Stimulated activated CD8-positive, alpha-beta memory T cell treated with anti-CD3 and anti-CD28 coated beads, Interleukin-7, amount 100 ng/mL, for 48 hours (primary cell): ENCODE results near the gene KRT4.
"Not testable (repeated sequence)": the region's sequence is repeated elsewhere in the genome, so short reads cannot be mapped to it uniquely, and the experiment has no call there.

Experiments used
- DNase-seq, 2 donors: peaks; one replicate each; pipeline ENCODE4 v3.0.0-alpha.2; 2020; ENCODE audit warnings: low read depth in 1 of 2; ENCODE audit errors: extremely low read depth in 1 of 2

The KRT4 gene

DNA sequence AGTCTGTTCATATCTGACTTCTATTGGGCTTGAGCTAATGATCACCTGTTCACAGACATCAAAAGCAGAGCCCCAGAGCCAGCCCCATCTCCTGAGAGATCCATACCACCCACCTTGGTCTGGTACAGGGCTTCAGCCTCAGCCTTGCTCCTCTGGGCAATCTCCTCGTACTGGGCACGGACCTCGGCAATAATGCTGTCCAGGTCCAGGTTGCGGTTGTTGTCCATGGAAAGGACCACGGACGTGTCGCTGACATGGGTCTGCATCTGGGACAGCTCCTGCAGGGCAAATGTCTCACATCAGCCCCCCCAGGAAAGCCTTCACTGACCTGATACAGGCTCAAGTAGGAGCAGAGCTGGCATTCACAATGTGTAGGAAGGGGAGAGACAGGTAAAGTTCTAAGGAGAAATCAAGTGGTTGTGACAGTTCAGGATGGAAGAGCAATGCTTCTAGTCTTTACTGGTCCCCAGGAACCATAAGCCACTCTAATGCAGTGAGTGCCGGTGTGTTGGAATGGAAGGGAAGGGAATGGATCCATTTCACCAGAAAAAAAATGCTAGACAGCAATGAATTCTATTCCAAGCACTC, 5.2 kb downstream of the KRT4 start:
- DNase-seq: no peak

DNA sequence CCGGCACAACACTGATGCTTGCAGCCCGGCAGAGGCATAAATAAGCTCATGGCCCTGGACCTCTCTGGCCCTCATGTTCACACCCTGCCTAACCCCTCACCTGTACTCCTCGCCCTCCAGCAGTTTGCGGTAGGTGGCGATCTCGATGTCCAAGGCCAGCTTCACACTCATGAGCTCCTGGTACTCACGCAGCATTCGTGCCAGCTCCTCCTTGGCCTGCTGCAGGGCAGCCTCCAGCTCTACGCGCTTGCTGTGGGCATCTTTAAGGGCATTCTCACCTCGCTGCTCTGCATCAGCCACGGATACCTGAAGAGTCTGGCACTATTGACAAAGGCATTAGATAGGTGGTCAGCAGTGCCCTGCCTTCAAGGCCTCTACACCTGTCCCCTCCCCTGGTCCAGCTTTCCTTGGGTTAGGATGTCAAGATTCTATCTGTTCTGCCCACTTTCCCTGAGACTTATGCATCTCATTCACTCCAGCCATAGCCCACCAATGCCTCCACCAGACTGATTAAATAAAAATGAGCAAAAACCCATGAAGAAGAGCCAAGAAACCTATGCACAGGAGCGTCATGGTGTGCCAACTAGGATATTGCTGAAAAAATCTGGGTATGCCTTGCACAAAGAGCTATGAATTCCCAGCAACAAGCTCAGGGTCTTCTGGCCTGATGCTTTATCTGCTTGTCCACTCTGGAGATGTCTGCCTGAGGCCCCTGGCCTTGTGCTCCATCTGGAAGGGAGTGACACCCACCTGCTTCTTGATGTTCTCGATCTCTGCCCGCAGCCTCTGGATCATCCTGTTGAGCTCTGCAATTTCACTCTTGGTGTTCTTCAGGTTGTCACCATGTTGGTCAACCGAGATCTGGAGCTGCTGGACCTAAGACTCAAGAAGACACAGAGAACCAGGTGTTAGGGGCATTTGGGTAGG, 6.1 kb downstream of the KRT4 start:
- DNase-seq: no peak

DNA sequence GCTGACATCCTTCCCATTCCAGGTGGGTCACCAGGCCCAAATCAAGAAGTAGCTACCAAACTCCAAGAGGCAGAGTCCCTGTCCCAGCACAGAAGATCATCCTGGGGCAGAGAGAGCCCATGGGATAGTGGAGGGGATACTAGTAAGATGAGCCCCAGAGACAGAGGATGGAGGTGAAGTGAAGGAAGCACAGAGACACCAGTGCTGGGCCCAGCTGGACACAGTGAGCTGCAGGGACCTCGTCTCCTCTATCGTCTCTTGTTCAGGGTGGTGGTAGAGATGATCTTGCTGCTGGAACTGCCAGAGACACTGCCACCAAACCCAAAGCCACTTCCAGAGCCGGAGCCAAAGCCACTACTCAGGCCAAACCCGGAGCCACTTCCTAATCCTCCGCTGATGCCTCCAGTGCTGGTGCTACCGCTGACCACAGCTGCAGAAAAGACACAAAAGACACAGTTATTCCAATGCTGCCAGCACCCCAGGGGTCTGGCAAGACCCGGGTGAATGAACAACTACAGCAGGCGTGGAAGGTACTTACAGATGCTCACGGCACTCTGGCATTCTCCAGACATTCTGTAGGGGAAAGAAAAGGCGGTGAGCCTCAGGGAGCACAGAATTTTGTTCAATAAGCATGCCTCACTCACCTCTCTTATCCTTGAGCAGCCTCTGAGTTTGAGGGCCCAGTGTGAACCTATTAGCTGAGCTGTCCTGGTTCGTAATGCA, 6.9 kb downstream of the KRT4 start:
- no peak for DNase-seq

DNA sequence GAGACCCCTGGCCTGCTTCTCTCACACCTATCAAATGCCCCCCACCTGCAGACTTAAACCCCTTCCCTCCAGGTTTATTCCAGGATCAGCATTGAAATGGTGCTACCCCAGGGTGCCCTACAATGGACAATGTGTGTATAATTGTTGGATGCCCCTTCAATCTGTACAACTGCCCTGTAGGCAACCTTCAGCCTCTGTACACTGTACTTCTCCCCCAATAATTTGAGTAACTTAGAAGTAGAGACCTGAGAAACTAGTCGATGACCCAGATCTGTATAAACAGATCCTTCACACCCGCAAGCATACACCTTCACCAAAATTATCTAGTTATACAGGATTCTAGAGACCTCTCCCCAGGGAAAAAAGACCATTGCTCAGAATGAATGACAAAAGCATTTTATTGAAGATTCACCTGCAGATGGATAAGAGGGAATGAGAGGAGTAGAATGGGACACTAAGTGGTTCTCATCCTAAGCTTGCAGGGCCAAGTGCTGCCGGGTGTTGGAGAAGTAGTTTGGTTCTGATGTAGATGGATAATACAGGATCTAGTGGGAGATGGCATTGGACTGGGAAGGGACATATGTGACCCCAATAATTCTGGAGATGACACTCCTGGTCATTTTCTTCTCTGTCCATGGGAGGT, 7.6 kb downstream of the KRT4 start:
- DNase-seq: no peak

DNA sequence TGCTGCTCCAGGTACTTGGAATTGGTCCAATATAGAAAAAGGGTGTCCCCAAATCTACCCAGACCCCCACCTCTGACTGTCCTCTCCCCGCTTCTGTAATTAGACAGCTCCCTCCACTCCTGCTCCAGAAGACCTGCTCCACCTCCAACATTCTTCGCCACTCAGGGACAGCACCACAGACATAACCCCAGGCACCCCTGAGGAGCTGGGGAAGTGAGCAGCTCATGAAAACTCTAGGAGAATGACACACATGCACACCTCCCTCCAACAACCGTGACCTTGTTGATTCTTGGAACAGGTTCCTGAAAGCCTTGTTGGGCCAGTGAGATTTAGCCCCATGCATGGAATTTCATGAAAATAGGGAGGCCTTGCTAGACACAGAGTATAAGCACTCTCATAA, 8.2 kb downstream of the KRT4 start:
- DNase-seq: no peak

DNA sequence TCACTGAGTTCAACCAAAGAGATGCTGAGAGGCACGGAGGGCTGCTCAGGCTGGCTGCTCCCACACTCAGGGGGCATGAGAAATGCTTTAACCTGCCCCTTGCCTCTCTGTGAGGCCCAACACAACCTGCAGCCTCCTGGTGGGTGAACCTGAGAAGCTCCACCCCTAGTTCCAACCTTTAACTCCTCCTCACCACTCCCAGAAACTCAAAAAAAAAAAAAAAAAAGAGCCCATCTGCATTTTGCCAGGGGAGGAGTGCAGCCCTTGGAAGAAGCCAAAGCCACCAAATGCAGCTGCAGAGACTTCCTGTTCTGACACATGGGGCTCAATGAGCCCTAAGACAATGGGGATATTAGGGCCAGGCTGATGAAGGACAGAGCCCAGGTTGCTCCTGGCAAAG, 8.9 kb downstream of the KRT4 start:
- DNase-seq: no peak

DNA sequence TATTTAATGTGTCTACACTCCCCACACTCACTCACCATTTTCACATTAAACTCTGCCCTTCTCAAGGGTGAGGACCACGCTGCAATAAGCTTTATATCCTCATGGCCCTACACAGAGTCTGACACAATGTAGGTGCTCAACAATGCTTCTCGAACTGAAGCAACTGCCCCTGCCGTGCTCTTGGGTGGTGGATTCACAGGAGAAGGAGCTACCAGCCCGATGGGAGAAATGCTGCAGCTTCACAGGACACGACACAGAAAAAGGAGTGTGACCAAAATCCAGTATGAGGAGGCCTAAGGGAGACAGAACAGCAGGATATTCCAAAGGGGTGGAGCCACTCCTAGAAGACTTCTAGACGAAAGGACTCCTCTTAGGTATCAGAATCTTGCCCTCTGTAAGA, 11.5 kb downstream of the KRT4 start:
- DNase-seq: no peak

DNA sequence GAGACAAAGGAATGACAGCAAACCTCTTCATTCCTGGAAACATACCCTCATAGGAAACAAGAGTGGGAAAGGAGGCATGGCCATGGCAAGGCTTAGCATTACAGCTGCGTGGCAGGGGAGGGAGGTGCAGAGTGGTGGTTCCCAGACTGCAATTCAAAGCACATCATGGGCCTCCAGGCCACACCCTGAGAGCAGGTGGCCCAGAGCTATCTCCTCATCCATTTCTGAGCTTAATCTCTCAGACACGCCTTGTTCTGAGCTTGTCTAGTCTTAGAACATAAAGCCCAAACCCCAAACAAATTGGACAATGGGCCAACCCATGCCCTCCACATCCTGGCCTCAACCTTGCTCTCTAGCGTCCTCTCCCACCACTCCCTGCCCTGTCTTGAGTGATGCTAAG, 12.1 kb downstream of the KRT4 start:
- DNase-seq: no peak

DNA sequence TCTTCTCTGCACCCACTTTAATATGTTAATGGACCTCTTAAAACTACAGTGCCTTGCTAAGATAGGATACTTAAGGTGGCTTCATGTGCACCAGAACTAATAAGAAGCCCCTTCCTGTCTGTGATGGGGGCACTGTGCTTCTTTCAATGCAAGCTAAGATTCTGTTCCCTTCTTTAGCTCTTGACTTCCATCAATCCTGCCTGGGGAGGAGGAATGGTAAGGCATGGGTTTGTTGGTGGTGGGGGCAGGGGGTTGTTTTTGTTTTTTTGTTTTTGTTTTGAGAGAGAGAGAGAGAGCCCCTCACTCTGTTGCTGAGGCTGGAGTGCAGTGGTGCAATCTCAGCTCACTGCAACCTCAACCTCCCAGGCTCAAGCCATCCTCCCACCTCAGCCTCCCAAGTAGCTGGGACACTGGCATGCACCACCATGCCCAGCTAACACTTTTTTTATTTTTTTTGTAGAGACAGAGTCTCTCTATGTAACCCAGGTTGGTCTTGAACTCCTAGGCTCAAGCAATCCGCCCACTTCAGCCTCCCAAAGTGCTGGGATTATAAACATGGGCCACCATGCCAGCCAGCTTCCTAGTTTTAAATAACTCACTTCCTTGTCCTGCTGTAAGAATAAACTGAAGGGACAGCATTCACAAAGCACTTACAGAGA, 13.5 kb downstream of the KRT4 start:
- no peak for DNase-seq

DNA sequence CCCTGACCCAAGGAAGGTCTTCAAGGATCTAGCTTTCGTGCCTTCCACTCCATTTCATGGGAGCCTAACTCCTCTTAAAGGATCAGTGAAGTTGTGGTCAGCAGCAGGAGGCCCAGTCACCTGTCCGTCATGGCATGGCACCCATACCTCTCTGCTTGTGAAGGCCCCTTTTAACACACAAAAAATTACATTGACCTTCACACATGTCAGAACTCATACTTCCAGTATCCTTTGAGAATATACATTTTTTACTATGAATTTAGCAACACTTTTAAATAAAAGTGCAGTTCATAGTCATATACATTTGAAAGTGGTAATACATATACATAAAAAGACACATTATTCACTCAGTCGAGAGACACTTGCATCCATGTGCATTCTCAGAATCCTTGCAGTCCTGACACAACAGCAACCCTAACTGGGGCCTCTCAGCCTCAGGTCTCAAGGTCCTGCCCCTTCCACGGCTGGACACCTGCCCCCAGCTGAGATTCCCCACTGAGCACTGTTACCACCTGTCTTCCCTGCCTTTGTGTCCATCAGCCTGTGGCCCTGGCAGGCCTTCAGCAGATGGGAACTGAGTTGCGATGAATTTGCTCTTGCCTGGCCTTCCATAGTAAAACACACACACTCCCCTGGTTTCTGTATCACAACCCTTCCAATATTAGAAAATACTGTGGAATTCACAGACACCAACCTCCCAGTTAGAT, 14.3 kb downstream of the KRT4 start:
- DNase-seq: no peak

DNA sequence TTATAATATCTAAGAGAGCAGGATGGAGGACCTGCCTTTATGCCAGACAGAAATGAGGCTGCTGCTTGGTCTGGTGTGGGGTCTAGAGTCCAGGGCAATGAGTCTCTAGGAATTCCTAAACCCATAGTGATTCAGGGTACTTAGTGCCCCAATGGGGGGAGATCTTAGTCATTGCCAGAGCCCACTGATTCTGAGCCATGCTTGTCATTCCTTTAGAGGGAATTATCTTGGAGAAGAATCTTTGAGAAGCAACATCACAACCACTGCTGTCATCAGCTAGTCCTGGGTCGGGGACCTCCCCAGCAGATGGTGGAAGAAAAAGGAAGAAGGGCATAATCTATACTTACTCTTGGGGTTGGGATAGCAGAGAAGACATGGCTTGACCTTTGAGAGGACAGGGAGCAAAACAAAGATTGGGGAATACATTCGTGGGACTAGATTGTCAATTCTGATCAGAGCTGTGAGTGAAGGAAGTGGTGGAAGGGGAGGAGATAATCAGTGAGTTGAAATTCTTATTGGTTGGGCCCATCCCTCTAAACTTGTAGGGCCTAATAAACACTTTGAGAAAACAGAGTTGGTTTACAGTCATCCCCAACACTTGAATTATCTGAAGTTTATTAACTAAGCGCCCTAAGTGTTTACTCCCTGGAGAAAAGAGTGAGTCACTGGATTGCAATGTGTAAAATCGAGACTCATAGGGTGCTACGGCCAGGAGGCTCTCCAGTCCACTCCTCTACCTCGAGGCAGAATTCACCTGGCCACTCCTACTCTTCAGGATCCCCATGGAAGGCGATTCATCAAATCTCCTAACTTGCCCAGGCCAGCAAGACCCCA, 15.0 kb downstream of the KRT4 start:
- DNase-seq: no peak

DNA sequence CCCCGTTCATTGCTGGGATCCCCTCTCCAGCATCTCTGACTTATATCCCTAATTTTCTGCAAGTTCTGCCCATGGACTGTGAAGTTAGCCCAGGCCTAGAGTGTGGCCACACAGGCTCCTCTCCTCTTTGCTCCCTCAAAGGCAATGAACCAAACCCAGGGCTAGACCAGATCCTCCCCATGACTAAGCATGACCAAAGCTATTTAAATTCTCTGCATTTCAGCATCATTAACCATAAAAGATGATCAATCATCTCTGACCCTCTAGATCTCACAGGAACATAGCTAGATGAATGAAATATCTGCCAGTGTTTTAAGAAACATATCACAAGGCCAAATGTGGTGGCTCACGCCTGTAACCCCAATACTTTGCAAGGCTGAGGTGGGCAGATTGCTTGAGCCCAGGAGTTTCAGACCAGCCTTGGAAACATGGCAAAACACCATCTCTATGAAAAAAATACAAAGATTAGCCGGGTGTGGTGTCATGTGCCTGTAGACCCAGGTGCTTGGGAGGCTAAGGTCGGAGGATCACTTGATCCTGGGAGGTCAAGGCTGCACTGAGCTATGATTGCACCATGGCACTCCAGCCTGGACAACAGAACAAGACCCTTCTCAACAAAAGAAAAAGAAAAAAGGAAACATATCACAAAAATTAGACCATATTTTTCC, 15.8 kb downstream of the KRT4 start:
- DNase-seq: no peak

DNA sequence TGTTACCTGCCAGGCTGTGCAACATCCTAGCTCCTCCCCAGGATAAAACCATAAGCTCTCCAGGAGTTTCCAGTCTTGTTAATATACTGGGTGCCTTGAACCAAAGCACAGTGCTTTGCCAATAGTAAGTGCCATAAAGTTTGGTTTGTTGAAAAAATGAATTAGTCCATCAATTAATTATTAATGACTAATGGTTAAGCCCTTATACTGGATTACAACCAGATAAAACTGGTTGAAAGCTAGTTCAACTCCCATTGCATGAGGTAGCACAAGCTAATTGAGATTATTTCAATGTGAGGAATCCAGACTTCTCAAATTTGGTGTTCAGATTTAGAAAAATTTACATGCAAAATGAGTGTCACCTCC, 16.4 kb downstream of the KRT4 start:
- DNase-seq: no peak

DNA sequence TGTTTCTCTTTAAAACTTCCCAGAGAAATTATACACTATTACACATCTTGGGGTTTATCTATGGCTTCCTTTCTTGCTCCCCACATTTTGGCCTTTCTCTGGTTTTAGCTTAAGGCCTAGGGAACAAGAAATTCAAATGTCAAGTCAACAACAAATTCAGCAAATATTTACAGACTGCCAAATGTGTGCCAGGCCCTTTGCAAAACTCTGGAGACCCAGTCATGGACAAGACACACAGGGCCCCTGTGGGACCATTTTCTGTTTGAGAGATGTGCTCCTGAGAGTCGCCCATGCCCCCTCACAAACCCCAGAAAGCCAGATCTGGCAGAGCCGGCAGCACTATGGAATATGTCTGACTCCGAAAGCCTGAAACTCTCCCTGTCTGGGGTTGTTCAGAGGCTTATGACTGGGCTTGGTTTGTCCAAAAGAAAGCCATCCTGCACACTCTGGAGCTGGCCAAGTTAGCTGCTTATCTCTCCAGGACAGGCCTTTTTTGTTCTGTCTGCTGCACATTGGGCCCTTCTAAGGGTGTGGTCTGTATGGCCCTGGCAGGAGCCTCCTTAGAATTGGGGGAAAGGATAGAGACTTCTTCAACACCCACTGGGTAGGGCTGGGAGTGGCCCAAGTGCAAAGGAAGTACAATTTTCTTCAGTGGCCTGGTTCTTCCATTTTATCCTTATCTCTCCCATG, 16.9 kb downstream of the KRT4 start:
- no peak for DNase-seq

DNA sequence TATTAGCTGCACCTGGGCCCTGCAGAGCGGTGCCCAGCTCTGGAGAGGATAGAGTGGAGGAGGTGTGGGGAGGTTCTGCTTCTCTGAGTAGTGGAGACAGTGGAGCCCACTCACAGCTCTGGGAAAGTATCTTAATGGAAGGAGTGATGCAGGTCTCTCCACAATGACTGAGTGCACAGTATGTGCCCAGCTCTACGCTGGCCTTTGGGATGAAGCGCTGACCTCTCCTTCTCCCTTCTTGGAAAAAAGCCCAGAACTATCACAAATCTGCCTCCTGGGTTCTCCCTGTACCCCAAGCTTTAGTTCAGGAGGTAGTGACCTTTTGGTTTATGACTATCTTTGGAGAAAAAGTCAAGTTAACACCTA, 17.5 kb downstream of the KRT4 start:
- DNase-seq: no peak

DNA sequence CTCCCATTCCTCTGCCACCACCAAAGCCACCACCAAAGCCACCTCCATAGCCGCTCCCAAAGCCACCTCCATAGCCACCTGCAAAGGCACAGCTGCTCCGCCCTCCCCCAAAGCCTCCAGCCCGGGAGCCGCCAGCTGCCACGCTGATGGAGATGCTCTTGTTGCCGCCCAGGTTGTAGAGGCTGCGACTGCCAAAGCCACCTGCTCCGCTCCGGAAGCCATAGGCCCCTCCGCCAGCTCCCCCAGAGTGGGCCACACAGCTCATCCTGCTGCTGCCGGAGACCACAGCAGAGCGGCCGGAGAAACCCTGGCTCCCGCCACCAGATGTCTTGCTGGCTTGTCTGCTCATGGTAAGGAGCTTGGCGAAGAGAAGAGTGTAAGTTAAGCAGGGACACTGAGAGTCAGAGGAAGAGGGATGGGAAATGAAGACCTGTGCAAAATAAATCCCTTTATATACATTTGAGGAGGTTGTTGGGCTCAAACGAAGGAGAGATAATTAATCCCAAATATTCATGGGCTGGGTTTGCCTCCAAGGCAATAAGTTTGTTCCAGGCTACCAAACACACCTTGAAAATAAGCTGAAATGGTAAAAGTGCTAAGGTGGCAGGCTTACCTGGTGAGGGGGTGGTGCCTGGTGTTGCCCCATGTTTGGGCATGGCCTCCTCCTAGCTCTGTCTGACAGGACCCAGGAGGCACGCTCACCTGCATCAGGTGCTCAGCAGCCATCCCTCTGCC, 18.1 kb downstream of the KRT4 start, which contains the start of gene KRT3:
Gene KRT3 (minus strand): TSS at position 424 of the 735 bp plus-strand sequence. CDS start 75 bp downstream, at position 349.
- DNase-seq: no peak

DNA sequence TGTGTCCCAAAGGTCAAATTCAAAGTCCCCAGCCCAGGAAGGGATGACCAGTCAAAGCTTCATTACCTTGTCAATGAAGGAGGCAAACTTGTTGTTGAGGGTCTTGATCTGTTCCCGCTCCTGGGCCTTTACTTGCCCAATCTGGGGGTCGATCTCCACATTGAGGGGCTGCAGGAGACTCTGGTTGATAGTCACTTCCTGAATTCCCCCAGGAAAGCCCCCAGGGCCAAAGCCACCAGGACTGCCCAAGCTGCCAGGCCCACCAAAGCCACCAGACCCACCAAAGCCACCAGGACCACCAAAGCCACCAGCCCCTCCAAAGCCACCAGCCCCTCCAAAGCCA, 18.6 kb downstream of the KRT4 start:
- DNase-seq: not testable (repeated sequence)
